Adrenal gland (tissue), 5 donors: ENCODE measurements around the gene CNN3.

Experiments used
- CTCF ChIP-seq, 6 experiments: fragments of 450-650 bp in 4 of 6; fragments of 200-600 bp in 2 of 6; sonication (generic) in 1 of 6; IDR thresholded peaks; 1 replicate in 5 of 6; 2 replicates in 1 of 6; pipeline versions ENCODE4 v1.5.1 to v1.8.0; 2016 to 2021; ENCODE audit warnings: antibody characterized with exemption in 6 of 6, mild to moderate bottlenecking in 2 of 6, moderate library complexity in 1 of 6
- POLR2A ChIP-seq, 2 donors: fragments of 450-650 bp; IDR thresholded peaks; one replicate each; pipeline ENCODE4 v1.6.1; 2017; ENCODE audit warnings: antibody characterized with exemption in 2 of 2, mild to moderate bottlenecking in 2 of 2, moderate library complexity in 1 of 2
- donor health status: DM: no; HTN: no; CAD: no.

- TF ChIP-seq POLR2A (IDR thresholded peaks at IDR 0.05), result no peak
- no peak for TF ChIP-seq CTCF (IDR thresholded peaks at IDR 0.05)
Observed at GRCh38 chr1:94953746-94954145, 26.8 kb upstream of the CNN3 start.
